ENCODE results near the gene USP37.

USP37 gene

GRCh38 chr2:218470448-218470847 lies 97.7 kb downstream of the USP37 start (continued):
- TF ChIP-seq CSRNP3 (CRISPR knock-in tag; IDR thresholded peaks at IDR 0.05), result no peak

DNA sequence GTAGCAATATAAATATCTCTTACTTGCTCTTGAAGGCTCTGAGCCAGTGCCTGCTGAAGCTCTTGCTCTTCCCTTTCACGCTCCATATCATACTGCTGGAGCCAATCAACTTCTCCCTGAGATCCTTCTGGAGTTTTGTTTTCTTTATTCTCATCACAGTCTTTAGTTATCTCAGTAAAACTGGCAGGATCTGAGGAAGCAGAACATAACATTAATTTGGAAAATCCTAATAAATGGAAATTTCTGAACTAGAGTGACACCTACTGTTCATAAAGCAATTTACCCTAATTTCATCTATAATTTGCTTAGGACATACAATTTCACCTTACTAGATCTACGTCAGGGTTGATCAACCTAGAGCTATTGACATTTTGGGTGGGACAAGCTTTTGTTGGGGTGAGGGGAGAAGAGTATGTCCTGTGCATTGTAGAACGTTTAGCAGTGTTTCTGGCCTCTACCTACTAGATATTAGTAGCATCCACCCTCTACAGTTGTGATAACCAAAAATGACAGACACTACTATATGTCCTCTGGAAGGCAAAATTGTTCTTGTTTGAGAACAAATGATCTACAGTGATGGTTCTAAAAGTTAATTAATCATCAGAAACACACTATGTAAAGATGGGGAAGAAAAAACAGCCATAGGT lies 102.0 kb downstream of the USP37 start:
- TF ChIP-seq ZFP3 (CRISPR knock-in tag; IDR thresholded peaks at IDR 0.05) (no peak), POU6F1 (CRISPR knock-in tag; IDR thresholded peaks at IDR 0.05; ENCODE audit: borderline replicate concordance, low read depth) (no peak), ARNTL (CRISPR knock-in tag; IDR thresholded peaks at IDR 0.05; ENCODE audit: borderline replicate concordance, low read depth) (no peak), ISL1 (CRISPR knock-in tag; IDR thresholded peaks at IDR 0.05) (no peak), BACH2 (CRISPR knock-in tag; IDR thresholded peaks at IDR 0.05; ENCODE audit: borderline replicate concordance) (no peak), ESRRG (CRISPR knock-in tag; IDR thresholded peaks at IDR 0.05) (no peak), PPARA (CRISPR knock-in tag; IDR thresholded peaks at IDR 0.05; ENCODE audit: borderline replicate concordance) (no peak), ZNF8 (CRISPR knock-in tag; IDR thresholded peaks at IDR 0.05) (no peak), GLIS3 (CRISPR knock-in tag; IDR thresholded peaks at IDR 0.05) (no peak), OSR1 (CRISPR knock-in tag; IDR thresholded peaks at IDR 0.05) (no peak), CSDC2 (CRISPR knock-in tag; IDR thresholded peaks at IDR 0.05) (no peak), ZNF70 (CRISPR knock-in tag; IDR thresholded peaks at IDR 0.05) (no peak), TCF4 (CRISPR knock-in tag; IDR thresholded peaks at IDR 0.05; ENCODE audit: borderline replicate concordance) (no peak), TOX (CRISPR knock-in tag; IDR thresholded peaks at IDR 0.05; ENCODE audit: borderline replicate concordance) (no peak), RARB (CRISPR knock-in tag; IDR thresholded peaks at IDR 0.05) (no peak), CSRNP3 (CRISPR knock-in tag; IDR thresholded peaks at IDR 0.05) (no peak), SNAI2 (CRISPR knock-in tag; IDR thresholded peaks at IDR 0.05) (no peak), ZNF565 (CRISPR knock-in tag; conservative IDR thresholded peaks at IDR 0.05; ENCODE audit: low read depth) (no peak)
- TF ChIP-seq, protein P1, sequence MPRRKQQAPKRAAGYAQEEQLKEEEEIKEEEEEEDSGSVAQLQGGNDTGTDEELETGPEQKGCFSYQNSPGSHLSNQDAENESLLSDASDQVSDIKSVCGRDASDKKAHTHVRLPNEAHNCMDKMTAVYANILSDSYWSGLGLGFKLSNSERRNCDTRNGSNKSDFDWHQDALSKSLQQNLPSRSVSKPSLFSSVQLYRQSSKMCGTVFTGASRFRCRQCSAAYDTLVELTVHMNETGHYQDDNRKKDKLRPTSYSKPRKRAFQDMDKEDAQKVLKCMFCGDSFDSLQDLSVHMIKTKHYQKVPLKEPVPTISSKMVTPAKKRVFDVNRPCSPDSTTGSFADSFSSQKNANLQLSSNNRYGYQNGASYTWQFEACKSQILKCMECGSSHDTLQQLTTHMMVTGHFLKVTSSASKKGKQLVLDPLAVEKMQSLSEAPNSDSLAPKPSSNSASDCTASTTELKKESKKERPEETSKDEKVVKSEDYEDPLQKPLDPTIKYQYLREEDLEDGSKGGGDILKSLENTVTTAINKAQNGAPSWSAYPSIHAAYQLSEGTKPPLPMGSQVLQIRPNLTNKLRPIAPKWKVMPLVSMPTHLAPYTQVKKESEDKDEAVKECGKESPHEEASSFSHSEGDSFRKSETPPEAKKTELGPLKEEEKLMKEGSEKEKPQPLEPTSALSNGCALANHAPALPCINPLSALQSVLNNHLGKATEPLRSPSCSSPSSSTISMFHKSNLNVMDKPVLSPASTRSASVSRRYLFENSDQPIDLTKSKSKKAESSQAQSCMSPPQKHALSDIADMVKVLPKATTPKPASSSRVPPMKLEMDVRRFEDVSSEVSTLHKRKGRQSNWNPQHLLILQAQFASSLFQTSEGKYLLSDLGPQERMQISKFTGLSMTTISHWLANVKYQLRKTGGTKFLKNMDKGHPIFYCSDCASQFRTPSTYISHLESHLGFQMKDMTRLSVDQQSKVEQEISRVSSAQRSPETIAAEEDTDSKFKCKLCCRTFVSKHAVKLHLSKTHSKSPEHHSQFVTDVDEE (CRISPR knock-in tag; IDR thresholded peaks at IDR 0.05), result no peak
- ATAC-seq, result peak; percentile 61

- ATAC-seq, result no peak
- TF ChIP-seq PATZ1 (CRISPR knock-in tag; IDR thresholded peaks at IDR 0.05; ENCODE audit: borderline replicate concordance), result no peak
- no peak for TF ChIP-seq CSDC2 (CRISPR knock-in tag; IDR thresholded peaks at IDR 0.05)
- no peak for TF ChIP-seq ZFP3 (CRISPR knock-in tag; IDR thresholded peaks at IDR 0.05)
- no peak for TF ChIP-seq RARB (CRISPR knock-in tag; IDR thresholded peaks at IDR 0.05)
- TF ChIP-seq ZNF8 (CRISPR knock-in tag; IDR thresholded peaks at IDR 0.05), result no peak
- TF ChIP-seq ARNTL (CRISPR knock-in tag; IDR thresholded peaks at IDR 0.05; ENCODE audit: borderline replicate concordance, low read depth), result no peak
- no peak for TF ChIP-seq ESRRG (CRISPR knock-in tag; IDR thresholded peaks at IDR 0.05)
These were observed 109.6 kb downstream of the USP37 start for GRCh38 chr2:218458598-218458997.

All from SK-N-SH treated with all-trans-retinoic acid at 6 μM for 48 hours (cell line).